ENCODE measurements around the gene SLC8A2. TPM values are rescaled to one million over a fixed set of nuclear protein-coding genes. Genes with fewer than 3 reads are reported as not detected.

The SLC8A2 gene, protein sequence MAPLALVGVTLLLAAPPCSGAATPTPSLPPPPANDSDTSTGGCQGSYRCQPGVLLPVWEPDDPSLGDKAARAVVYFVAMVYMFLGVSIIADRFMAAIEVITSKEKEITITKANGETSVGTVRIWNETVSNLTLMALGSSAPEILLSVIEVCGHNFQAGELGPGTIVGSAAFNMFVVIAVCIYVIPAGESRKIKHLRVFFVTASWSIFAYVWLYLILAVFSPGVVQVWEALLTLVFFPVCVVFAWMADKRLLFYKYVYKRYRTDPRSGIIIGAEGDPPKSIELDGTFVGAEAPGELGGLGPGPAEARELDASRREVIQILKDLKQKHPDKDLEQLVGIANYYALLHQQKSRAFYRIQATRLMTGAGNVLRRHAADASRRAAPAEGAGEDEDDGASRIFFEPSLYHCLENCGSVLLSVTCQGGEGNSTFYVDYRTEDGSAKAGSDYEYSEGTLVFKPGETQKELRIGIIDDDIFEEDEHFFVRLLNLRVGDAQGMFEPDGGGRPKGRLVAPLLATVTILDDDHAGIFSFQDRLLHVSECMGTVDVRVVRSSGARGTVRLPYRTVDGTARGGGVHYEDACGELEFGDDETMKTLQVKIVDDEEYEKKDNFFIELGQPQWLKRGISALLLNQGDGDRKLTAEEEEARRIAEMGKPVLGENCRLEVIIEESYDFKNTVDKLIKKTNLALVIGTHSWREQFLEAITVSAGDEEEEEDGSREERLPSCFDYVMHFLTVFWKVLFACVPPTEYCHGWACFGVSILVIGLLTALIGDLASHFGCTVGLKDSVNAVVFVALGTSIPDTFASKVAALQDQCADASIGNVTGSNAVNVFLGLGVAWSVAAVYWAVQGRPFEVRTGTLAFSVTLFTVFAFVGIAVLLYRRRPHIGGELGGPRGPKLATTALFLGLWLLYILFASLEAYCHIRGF
- total RNA-seq, result 1 to 10 TPM in 1 of 4 donors, under 1 TPM in 2, not detected in 1; 0.19 to 1.4 (median 0.47) TPM

GRCh38 chr19:47471733-47472457 is at the start of gene SLC8A2:
TSS of gene SLC8A2 (minus strand) at chr19:47471893. CDS start at chr19:47466403, 5,490 bp downstream.
- TF ChIP-seq, protein P1, sequence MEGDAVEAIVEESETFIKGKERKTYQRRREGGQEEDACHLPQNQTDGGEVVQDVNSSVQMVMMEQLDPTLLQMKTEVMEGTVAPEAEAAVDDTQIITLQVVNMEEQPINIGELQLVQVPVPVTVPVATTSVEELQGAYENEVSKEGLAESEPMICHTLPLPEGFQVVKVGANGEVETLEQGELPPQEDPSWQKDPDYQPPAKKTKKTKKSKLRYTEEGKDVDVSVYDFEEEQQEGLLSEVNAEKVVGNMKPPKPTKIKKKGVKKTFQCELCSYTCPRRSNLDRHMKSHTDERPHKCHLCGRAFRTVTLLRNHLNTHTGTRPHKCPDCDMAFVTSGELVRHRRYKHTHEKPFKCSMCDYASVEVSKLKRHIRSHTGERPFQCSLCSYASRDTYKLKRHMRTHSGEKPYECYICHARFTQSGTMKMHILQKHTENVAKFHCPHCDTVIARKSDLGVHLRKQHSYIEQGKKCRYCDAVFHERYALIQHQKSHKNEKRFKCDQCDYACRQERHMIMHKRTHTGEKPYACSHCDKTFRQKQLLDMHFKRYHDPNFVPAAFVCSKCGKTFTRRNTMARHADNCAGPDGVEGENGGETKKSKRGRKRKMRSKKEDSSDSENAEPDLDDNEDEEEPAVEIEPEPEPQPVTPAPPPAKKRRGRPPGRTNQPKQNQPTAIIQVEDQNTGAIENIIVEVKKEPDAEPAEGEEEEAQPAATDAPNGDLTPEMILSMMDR (IDR thresholded peaks at IDR 0.05), result no peak
- ATAC-seq (ENCODE audit: low FRiP score), result no peak
- no peak for DNase-seq (ENCODE audit: low spot score)

GRCh38 chr19:47520839-47521238 is 49.1 kb upstream of the SLC8A2 start:
- ATAC-seq (ENCODE audit: low FRiP score) (no peak), DNase-seq (ENCODE audit: low spot score) (no peak)
- TF ChIP-seq, protein P1 (IDR thresholded peaks at IDR 0.05), result no peak

DNA sequence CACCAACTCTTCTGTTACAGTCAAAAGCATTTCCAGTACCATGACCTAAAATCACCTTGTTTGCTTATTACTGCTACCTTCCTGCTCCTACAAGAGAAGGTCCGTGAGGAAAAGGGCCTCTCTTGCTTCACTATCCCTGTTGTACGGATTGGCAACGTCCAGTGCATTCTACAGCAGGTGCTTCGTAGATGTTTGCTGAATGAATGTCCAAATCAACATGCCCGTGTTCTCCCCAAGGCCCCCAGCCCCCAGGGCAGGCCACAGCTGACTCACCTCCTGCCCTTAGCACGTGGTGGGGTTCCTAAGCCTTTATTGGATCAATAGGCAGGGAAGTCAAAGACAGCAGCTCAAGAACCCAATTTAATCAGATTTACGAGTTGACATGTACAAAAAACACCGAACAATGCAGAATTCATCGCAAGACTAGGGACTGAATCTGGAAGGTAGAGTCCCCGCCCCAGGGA is 48.7 kb upstream of the SLC8A2 start:
- TF ChIP-seq, protein P1 (IDR thresholded peaks at IDR 0.05), result no peak
- DNase-seq (ENCODE audit: low spot score), result no peak

DNA sequence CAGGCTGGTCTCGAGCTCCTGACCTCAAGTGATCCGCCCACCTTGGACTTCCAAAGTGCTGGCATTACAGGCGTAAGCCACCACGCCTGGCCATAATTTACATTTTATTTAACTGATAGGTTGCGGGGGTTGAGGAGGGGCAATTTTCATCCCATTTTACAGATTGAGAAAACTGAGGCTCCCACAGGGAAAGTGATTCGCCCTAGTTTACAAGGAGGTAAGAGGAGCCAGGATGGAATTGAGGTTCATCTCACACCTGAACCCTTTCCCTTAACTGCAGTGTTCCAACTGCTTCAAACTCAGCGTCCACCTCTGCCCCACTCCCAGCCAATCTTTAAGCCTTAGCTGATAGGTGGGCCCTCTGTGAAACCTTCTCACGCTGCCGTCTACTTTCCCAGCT is 47.2 kb upstream of the SLC8A2 start:
- DNase-seq (ENCODE audit: low spot score), result no peak

More for the DNA sequence above, 48.7 kb upstream of the SLC8A2 start:
- no peak for ATAC-seq (ENCODE audit: low FRiP score)

GRCh38 chr19:47518139-47518538 is 46.4 kb upstream of the SLC8A2 start:
- no peak for ATAC-seq (ENCODE audit: low FRiP score)

More for the DNA sequence above, 47.2 kb upstream of the SLC8A2 start:
- TF ChIP-seq, protein P1 (IDR thresholded peaks at IDR 0.05), result no peak
- ATAC-seq (ENCODE audit: low FRiP score), result no peak

More at GRCh38 chr19:47518139-47518538, 46.4 kb upstream of the SLC8A2 start:
- DNase-seq (ENCODE audit: low spot score), result no peak
- TF ChIP-seq, protein P1 (IDR thresholded peaks at IDR 0.05), result no peak

Measured in omental fat pad (tissue), 4 donors.